Globus pallidus (tissue), 1 donor: Measurements from ENCODE around the gene COG8.
A peak's percentile ranks its signal among the peaks of the same experiment; 100 is the strongest.

Experiments
- DNase-seq: peaks from one replicate; pipeline ENCODE4 v3.0.0-alpha.2; 2015; ENCODE audit warnings: low spot score

The COG8 gene

GRCh38 chr16:69346683-69347082 lies 7.3 kb upstream of the COG8 start:
- DNase-seq, result no peak

GRCh38 chr16:69345923-69346322 lies 6.6 kb upstream of the COG8 start:
- no peak for DNase-seq

GRCh38 chr16:69344171-69344570 lies 4.8 kb upstream of the COG8 start:
- peak; percentile 60 for DNase-seq

- DNase-seq, result no peak
These were observed 806 bp upstream of the COG8 start for GRCh38 chr16:69340095-69340644.

GRCh38 chr16:69338557-69339288 lies 641 bp downstream of the COG8 start:
- DNase-seq, result no peak

- DNase-seq, result no peak
These were observed 4.7 kb downstream of the COG8 start for GRCh38 chr16:69334696-69335095.

- peak; percentile 94 for DNase-seq
These were observed 8.9 kb downstream of the COG8 start, which contains the start of gene PDF for GRCh38 chr16:69330286-69331109. Gene PDF, minus strand, starts transcription at chr16:69330588. Its CDS starts 18 bp downstream, at chr16:69330570.

GRCh38 chr16:69329369-69330285 lies 9.7 kb downstream of the COG8 start:
- no peak for DNase-seq

GRCh38 chr16:69328854-69329316 lies 10.5 kb downstream of the COG8 start:
- DNase-seq, result no peak

- DNase-seq, result no peak
These were observed 11.6 kb downstream of the COG8 start for GRCh38 chr16:69327585-69328310.

GRCh38 chr16:69326172-69326873 lies 13.0 kb downstream of the COG8 start:
- no peak for DNase-seq

- DNase-seq, result no peak
These were observed 13.6 kb downstream of the COG8 start for GRCh38 chr16:69325784-69326171.

GRCh38 chr16:69324585-69325253 lies 14.6 kb downstream of the COG8 start:
- no peak for DNase-seq

GRCh38 chr16:69324013-69324531 lies 15.3 kb downstream of the COG8 start:
- no peak for DNase-seq

- no peak for DNase-seq
These were observed 15.9 kb downstream of the COG8 start for GRCh38 chr16:69323415-69323814.

GRCh38 chr16:69322343-69322742 lies 17.0 kb downstream of the COG8 start:
- no peak for DNase-seq

- no peak for DNase-seq
These were observed 18.3 kb downstream of the COG8 start for GRCh38 chr16:69321080-69321479.

- no peak for DNase-seq
These were observed 18.7 kb downstream of the COG8 start for GRCh38 chr16:69320740-69321073.

GRCh38 chr16:69319826-69320739 lies 19.3 kb downstream of the COG8 start:
- no peak for DNase-seq
